Psoas muscle (tissue), 8 donors: ENCODE data around the gene KCNJ18. TPM values are rescaled to one million over a fixed set of nuclear protein-coding genes. Genes with fewer than 3 reads are reported as not detected.
"Not testable (repeated sequence)": the region's sequence is repeated elsewhere in the genome, so short reads cannot be mapped to it uniquely, and the experiment has no call there.

ENCODE experiments used
- ATAC-seq, 4 donors: fragments of 200-7000 bp; cut with Tn5 transposase; one replicate each; pipeline ENCODE4 v1.9.1; 2020; ENCODE audit warnings: moderate library complexity in 3 of 4, mild to moderate bottlenecking in 2 of 4
- DNase-seq, 2 donors: peaks; one replicate each; pipeline ENCODE4 v3.0.0-alpha.2; 2020
- H3K27ac ChIP-seq: fragments of 200-600 bp; one replicate; pipeline ENCODE4 v1.8.0; 2022
- H3K27me3 ChIP-seq, 3 donors: fragments of 200-600 bp in 1 of 3; one replicate each; pipeline versions ENCODE4 v1.6.1 to v1.8.0; 2013 to 2022; ENCODE audit warnings: low read length in 2 of 3, mild to moderate bottlenecking in 2 of 3, moderate library complexity in 1 of 3; ENCODE audit not compliant: insufficient read depth in 3 of 3
- H3K36me3 ChIP-seq, 2 donors: fragments of 200-600 bp in 1 of 2; one replicate each; pipeline versions ENCODE4 v1.6.1 to v1.8.0; 2013 to 2022; ENCODE audit warnings: low read depth in 1 of 2, mild to moderate bottlenecking in 1 of 2, moderate library complexity in 1 of 2; ENCODE audit not compliant: insufficient read depth in 1 of 2
- H3K4me1 ChIP-seq: fragments of 200-600 bp; one replicate; pipeline ENCODE4 v1.8.0; 2022
- H3K4me3 ChIP-seq: fragments of 200-600 bp; one replicate; pipeline ENCODE4 v1.8.0; 2022; ENCODE audit warnings: mild to moderate bottlenecking
- H3K9me3 ChIP-seq: fragments of 200-600 bp; one replicate; pipeline ENCODE4 v1.8.0; 2022
- WGBS, 3 donors: extraction: QIAGEN DNeasy Blood & Tissue Kit; methylation state at CpG; one replicate each; pipeline versions ENCODE4 v1.1.6 to v1.1.7; 2013; 5-methylcytosine and 5-hydroxymethylcytosine counted together
- intact Hi-C, 2 donors: fragments of 100-400 bp; cut with DNase I; formaldehyde crosslinking; loops; one replicate each; pipeline versions ENCODE4 v1.11.0 to v1.14.2; 2022
- polyA plus RNA-seq, 3 donors: library from polyadenylated mRNA; stranded (reverse); fragments of 200-250 nt; gene quantifications; one replicate each; pipeline ENCODE4 v1.2.3, GENCODE V29; 2013
- total RNA-seq, 4 donors: library from RNA; stranded (reverse); fragmentation: NEBNext Ultra II Directional in 2 of 4; extraction: Animal tissue kit (Norgen Biotek cat#: 25700) in 2 of 4; gene quantifications; one replicate each; pipeline versions ENCODE4 v1.2.1 to v1.2.4, GENCODE V29; 2021 to 2023
- TF ChIP-seq, protein P1 (sequence below): fragments of 200-600 bp; IDR thresholded peaks from one replicate; pipeline ENCODE4 v1.8.0; 2022; ENCODE audit warnings: antibody characterized with exemption
- donor health status: healthy with polysubstance abuse.
- donor health status: DM: no; HTN: no; CAD: no; lungs with moderate emphysema.
- donor health status: Bipolar disorder and iron deficiency.
- donor health status: healthy.
- donor health status: DM: yes; HTN: yes; CAD: no.
- donor health status: DM: no; HTN: no; CAD: no.
- donor health status: DM: no; HTN: no; CAD: no.
- donor health status: DM: yes; HTN: yes; CAD: no.

The KCNJ18 gene
- total and polyA plus RNA-seq, 7 donors = 0.03 TPM; not detected in 6

- WGBS, 3 donors = 88 to 91% (median 90%) methylated on average over 38 to 49 of the region's 51 CpGs
- DNase-seq, ATAC-seq, H3K36me3 ChIP-seq, intact Hi-C loops, H3K4me3 ChIP-seq, H3K4me1 ChIP-seq, H3K27ac ChIP-seq, H3K9me3 ChIP-seq, H3K27me3 ChIP-seq: not testable (repeated sequence)
Observed at GRCh38 chr17:21702940-21703640, 10.8 kb downstream of the KCNJ18 start.

GRCh38 chr17:21703891-21704872 lies 11.9 kb downstream of the KCNJ18 start:
- H3K27me3 ChIP-seq, DNase-seq, ATAC-seq, intact Hi-C loops, H3K27ac ChIP-seq, H3K36me3 ChIP-seq, H3K4me1 ChIP-seq, H3K4me3 ChIP-seq, H3K9me3 ChIP-seq: not testable (repeated sequence)
- WGBS, 3 donors = 81 to 83% (median 83%) methylated on average over 35 of the region's 35 CpGs

DNA sequence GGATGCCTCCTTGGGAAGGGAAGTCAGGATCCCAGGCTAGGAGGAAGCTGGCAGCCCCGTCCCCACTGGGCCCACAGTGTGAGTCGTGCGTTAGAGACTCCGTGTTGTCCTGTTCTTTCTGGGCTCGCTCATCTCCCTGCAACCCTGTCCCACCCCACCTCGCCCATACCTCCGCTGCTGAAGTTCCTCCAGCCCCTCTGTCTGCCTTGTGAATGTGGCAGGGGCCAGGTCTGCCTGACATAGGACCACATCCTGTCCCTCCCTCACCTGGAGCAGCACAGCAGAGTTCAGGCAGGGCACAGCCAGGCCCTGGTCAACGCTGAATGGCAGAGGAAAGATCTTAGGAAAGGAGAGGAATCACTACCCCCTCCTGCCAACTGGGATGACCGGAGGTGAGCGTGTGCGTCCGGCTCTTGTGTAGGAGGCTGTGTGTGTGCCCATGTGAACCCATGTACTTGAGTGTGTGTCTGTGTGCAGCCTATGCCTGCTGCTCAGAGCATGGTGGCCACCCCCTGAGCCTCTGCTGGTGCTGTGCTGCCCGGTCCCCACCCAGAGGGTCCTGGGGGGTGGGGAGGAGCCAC lies 12.8 kb downstream of the KCNJ18 start:
- Histone ChIP-seq H3K4me3 (no peak overlapping the region), H3K27me3 (no peaks in the 10 kb centered on the region), H3K4me1 (no peaks in the 10 kb centered on the region), H3K27ac (no peak overlapping the region), H3K36me3 (no peaks in the 10 kb centered on the region), H3K9me3 (no peaks in the 10 kb centered on the region)
- 68 to 77% (median 74%) methylated on average over 13 of the region's 13 CpGs for WGBS, 3 donors
- no peak for DNase-seq
- TF ChIP-seq, protein P1, sequence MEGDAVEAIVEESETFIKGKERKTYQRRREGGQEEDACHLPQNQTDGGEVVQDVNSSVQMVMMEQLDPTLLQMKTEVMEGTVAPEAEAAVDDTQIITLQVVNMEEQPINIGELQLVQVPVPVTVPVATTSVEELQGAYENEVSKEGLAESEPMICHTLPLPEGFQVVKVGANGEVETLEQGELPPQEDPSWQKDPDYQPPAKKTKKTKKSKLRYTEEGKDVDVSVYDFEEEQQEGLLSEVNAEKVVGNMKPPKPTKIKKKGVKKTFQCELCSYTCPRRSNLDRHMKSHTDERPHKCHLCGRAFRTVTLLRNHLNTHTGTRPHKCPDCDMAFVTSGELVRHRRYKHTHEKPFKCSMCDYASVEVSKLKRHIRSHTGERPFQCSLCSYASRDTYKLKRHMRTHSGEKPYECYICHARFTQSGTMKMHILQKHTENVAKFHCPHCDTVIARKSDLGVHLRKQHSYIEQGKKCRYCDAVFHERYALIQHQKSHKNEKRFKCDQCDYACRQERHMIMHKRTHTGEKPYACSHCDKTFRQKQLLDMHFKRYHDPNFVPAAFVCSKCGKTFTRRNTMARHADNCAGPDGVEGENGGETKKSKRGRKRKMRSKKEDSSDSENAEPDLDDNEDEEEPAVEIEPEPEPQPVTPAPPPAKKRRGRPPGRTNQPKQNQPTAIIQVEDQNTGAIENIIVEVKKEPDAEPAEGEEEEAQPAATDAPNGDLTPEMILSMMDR = no peak
- ATAC-seq = no peak
- intact Hi-C loops = no loop called here

DNA sequence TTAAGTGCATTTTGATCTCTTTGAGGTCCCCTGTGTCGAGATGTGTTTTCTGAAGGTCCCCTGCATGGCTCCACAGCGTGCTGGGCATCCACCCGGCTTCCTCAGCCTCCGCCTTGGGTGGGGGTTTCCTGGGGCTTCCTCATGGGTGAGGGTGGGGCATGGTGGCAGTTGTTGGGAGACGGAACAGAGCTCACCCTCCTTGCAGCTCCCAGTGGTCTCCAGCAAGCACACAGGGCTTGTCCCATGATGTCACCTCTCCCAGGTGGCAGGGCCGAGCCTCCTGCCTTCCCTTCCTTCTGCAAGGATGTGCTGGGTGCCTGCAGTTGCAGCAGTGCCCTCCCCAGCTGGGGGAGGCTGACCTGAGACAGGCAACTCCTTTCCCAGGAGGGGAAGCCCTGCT lies 13.4 kb downstream of the KCNJ18 start:
- H3K9me3 ChIP-seq, H3K27me3 ChIP-seq, H3K4me3 ChIP-seq, H3K36me3 ChIP-seq, H3K27ac ChIP-seq, ATAC-seq, H3K4me1 ChIP-seq, intact Hi-C loops, DNase-seq: not testable (repeated sequence)
- WGBS, 3 donors = 66 to 73% (median 69%) methylated on average over 6 of the region's 6 CpGs

- ATAC-seq, H3K9me3 ChIP-seq, H3K27ac ChIP-seq, H3K4me3 ChIP-seq, H3K27me3 ChIP-seq, H3K4me1 ChIP-seq, DNase-seq, intact Hi-C loops, H3K36me3 ChIP-seq: not testable (repeated sequence)
- 82 to 86% (median 83%) methylated on average over 7 of the region's 7 CpGs for WGBS, 3 donors
Observed at GRCh38 chr17:21706546-21706945, 14.2 kb downstream of the KCNJ18 start.

DNA sequence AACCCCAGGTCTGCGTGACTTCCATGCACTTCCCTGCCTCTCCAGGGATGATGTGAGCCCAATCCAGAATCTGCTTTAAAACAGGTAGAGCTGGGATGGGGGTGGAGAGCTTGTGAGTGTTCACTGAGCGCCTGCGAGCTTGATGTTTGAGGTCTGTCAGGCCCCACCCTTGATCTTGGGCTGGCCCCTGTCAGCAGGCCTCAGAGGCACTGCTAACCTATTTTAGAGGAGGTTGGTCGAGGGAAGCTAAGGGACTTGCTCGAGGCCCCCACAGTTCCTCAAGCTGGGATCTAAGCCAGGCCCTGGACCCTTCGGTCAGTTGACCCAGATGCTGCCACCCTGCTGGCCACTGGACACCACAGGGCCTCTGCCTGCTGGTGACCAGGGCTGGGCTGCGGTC lies 14.8 kb downstream of the KCNJ18 start:
- ATAC-seq, H3K27ac ChIP-seq, DNase-seq, H3K27me3 ChIP-seq, H3K4me1 ChIP-seq, H3K4me3 ChIP-seq, H3K36me3 ChIP-seq, intact Hi-C loops, H3K9me3 ChIP-seq: not testable (repeated sequence)
- 77 to 79% (median 79%) methylated on average over 6 of the region's 7 CpGs for WGBS, 3 donors

- ATAC-seq, H3K27me3 ChIP-seq, H3K4me3 ChIP-seq, H3K27ac ChIP-seq, H3K9me3 ChIP-seq, DNase-seq, H3K36me3 ChIP-seq, H3K4me1 ChIP-seq, intact Hi-C loops: not testable (repeated sequence)
- WGBS, 3 donors = 76% methylated on average over 12 to 15 of the region's 17 CpGs
Observed at GRCh38 chr17:21707711-21708611, 15.6 kb downstream of the KCNJ18 start.

DNA sequence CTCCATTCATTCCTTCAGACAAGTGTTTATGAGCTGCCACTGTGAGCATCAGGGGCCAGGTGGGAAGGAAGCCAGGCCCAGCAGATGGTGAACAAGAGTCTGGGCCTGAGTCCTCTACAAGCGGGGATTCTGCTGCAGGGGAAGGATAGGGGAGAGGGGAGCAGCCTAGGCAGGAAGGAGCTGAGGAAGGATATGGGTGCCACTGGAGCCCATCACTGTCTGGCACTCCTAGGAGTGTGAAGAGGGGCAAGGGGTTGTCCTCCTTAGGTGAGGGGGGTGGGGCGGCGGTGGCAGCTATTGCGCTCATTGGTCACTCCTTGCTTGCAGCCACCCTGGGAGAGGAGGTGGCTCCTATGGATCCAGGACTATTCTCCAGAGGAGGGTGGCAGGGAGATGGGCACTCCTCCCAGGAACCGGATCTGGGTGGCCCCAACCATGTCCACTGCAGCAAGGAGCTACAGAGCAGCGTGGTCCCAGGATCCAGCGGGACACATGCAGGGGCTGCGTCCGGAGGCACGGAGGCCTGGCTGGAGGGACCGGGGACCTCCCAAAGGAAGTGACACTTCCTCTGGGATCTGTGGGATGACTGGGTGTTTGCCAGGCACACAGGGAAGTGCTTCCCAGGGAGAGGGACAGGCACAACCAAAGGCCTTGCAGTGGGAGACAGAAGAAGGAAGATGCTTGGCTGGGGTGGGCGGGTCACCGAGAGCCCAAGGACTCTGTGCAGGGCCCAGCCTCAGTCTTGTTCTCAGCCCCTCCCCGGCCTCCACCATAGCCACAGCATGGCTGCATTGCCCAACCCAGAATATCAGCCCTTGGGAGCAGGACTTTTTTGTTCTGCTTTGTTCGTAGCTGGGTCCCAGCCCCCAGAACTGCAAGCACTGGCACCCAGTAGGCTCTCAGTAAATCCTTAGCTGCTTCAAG lies 16.6 kb downstream of the KCNJ18 start:
- ATAC-seq, DNase-seq, intact Hi-C loops, H3K4me3 ChIP-seq, H3K27me3 ChIP-seq, H3K36me3 ChIP-seq, H3K9me3 ChIP-seq, H3K4me1 ChIP-seq, H3K27ac ChIP-seq: not testable (repeated sequence)
- 79 to 85% (median 82%) methylated on average over 14 to 15 of the region's 15 CpGs for WGBS, 3 donors

DNA sequence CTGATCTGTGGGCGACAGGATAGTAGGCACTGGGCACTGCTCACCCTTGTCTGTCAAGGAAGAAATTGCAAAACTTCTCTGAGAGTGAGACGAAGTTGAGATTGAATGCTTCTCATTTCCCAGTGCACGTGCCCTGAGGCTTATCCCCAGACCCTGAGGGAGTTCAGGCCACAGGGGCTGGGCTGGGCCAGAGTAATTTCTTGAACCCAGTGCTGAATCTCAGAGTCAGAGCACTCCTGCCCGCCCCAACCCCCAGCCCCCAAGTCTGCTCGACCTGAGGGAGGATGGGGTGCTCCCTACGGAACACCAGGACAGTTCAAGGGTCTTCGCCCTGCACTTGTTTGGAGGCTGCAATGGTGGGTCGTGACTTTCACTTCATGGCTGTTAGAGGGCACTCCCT lies 17.7 kb downstream of the KCNJ18 start:
- H3K27me3 ChIP-seq, H3K36me3 ChIP-seq, DNase-seq, H3K27ac ChIP-seq, H3K4me1 ChIP-seq, ATAC-seq, H3K4me3 ChIP-seq, intact Hi-C loops, H3K9me3 ChIP-seq: not testable (repeated sequence)
- 64 to 69% (median 65%) methylated on average over 5 to 8 of the region's 8 CpGs for WGBS, 3 donors
